CD4-positive, alpha-beta T cell treated with Interleukin-12 subunit alpha and Interleukin-12 subunit beta, for 1 hour (primary cell): Measurements from ENCODE around the gene URAD.
"Not testable (repeated sequence)": the region's sequence is repeated elsewhere in the genome, so short reads cannot be mapped to it uniquely, and the experiment has no call there.

Experiments used
- DNase-seq: peaks from one replicate; pipeline ENCODE4 v3.0.0-alpha.2; 2020

Gene URAD

GRCh38 chr13:27969866-27970229, 18.6 kb downstream of the URAD start:
- DNase-seq, result no peak

GRCh38 chr13:27969082-27969865, 19.2 kb downstream of the URAD start, which contains the start of gene CDX2:
CDX2 (minus strand) TSS chr13:27969315; CDS start chr13:27969006, 309 bp downstream.
- no peak for DNase-seq

GRCh38 chr13:27968316-27969081, 20.0 kb downstream of the URAD start:
- no peak for DNase-seq

- no peak for DNase-seq
These were observed 20.7 kb downstream of the URAD start for GRCh38 chr13:27967736-27968315.

- DNase-seq, result no peak
These were observed 21.2 kb downstream of the URAD start for GRCh38 chr13:27967203-27967735.

GRCh38 chr13:27966641-27967202, 21.8 kb downstream of the URAD start:
- no peak for DNase-seq

- no peak for DNase-seq
These were observed 22.5 kb downstream of the URAD start for GRCh38 chr13:27965740-27966640.

GRCh38 chr13:27965343-27965739, 23.2 kb downstream of the URAD start:
- DNase-seq, result no peak

- no peak for DNase-seq
These were observed 23.7 kb downstream of the URAD start for GRCh38 chr13:27964741-27965323.

- DNase-seq, result not testable (repeated sequence)
These were observed 24.3 kb downstream of the URAD start for GRCh38 chr13:27964206-27964605.

GRCh38 chr13:27963491-27963890, 25.0 kb downstream of the URAD start:
- no peak for DNase-seq

GRCh38 chr13:27962982-27963381, 25.5 kb downstream of the URAD start:
- no peak for DNase-seq

- no peak for DNase-seq
These were observed 26.2 kb downstream of the URAD start for GRCh38 chr13:27962128-27962841.

GRCh38 chr13:27961227-27962085, 27.0 kb downstream of the URAD start:
- DNase-seq, result no peak

GRCh38 chr13:27960362-27961226, 27.9 kb downstream of the URAD start:
- DNase-seq, result no peak

GRCh38 chr13:27959976-27960361, 28.5 kb downstream of the URAD start:
- DNase-seq, result no peak

- DNase-seq, result no peak
These were observed 31.8 kb downstream of the URAD start for GRCh38 chr13:27956576-27957300.

GRCh38 chr13:27955014-27955591, 33.4 kb downstream of the URAD start:
- no peak for DNase-seq
